HUES6 (cell line): ENCODE results near the gene OR10H2.
"Not testable (repeated sequence)": the region's sequence is repeated elsewhere in the genome, so short reads cannot be mapped to it uniquely, and the experiment has no call there.

ENCODE experiments used
- H3K27ac ChIP-seq: 2 replicates; pipeline ENCODE4 v1.7.0; 2013; ENCODE audit warnings: low read depth, mild to moderate bottlenecking, low read length, inconsistent platforms
- H3K27me3 ChIP-seq: 2 replicates; pipeline ENCODE4 v1.6.1; 2013; ENCODE audit warnings: low read length; ENCODE audit not compliant: control insufficient read depth, insufficient read depth
- H3K36me3 ChIP-seq: 2 replicates; pipeline ENCODE4 v1.6.1; 2013; ENCODE audit warnings: low read length; ENCODE audit not compliant: control insufficient read depth, insufficient read depth
- H3K4me1 ChIP-seq: 2 replicates; pipeline ENCODE4 v1.6.1; 2013; ENCODE audit warnings: low read length; ENCODE audit not compliant: control insufficient read depth, insufficient read depth
- H3K4me3 ChIP-seq: 2 replicates; pipeline ENCODE4 v1.5.1; 2013; ENCODE audit warnings: low read depth, low read length
- H3K9ac ChIP-seq: one replicate; pipeline ENCODE4 v1.6.1; 2013; ENCODE audit warnings: mild to moderate bottlenecking, low read length
- H3K9me3 ChIP-seq: 2 replicates; pipeline ENCODE4 v1.6.1; 2013; ENCODE audit warnings: low read depth, low read length; ENCODE audit not compliant: control insufficient read depth, insufficient read depth

Gene OR10H2

DNA sequence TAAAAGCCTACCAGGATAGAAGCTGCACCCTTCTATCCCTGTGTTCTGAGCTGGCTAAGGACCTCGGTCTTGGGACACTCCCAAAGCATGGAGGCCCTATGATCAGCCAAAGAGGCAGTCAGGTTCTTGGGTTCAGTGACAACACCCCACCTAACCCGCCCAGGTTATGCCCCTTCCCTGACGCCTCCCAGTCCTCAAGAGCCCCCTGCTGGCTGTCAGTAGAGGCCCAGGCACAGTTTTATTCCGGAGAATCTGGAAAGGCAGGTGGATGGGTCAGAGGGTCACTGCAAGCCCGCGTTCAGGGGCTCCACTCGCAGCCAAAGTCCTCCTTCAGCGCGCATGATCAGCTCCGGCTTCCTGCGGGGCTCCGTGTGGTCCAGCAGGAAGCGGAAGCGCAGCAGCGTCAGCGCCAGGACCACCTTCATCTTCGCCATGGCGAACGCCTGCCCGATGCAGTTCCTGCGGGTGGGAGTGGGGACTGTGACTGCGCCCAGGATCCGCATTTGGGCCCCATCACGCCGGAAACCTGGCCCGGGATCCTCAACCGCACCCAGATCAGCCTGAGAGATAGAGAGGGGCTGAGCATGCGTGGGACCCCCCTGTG, 32.2 kb downstream of the OR10H2 start:
- no peaks in the 10 kb centered on the region for H3K4me1 ChIP-seq
- H3K4me3 ChIP-seq, result 0 out of 2 replicates have a peak overlapping the region, but pooled peaks have one; percentile 24
- H3K9me3 ChIP-seq, result peaks cover 3% of the 10 kb centered on the region; the same call in 1 of the 2 replicates
- peaks cover 27% of the 10 kb centered on the region; the same call in 1 of the 2 replicates for H3K27me3 ChIP-seq
- H3K9ac ChIP-seq, result no peak overlapping the region
- H3K27ac ChIP-seq, result no peak overlapping the region
- no peaks in the 10 kb centered on the region for H3K36me3 ChIP-seq

DNA sequence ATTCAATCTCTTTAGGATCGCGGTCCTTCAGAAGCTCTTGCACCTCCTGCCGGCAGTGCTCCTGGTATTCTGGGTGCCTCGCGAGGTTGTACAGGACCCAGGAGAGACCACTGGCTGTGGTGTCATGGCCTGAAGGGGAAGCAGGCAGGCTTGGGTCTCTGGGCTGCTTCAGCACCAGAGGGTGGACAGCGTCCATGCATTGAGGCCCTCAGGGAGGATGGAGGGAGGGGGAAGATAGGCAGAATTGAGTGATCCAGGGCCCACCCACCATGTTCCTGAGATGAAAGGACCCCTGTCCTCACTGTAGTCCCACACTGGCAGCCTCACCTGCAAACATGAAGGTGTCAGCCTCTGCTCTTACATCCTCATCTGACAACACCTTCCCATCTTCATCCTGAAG, 41.8 kb downstream of the OR10H2 start:
- peaks cover 3% of the 10 kb centered on the region; the same call in 1 of the 2 replicates for H3K27me3 ChIP-seq
- H3K9ac ChIP-seq, result no peak overlapping the region
- no peaks in the 10 kb centered on the region for H3K36me3 ChIP-seq
- H3K9me3 ChIP-seq, result peaks cover 10% of the 10 kb centered on the region; the same call in 1 of the 2 replicates
- no peak overlapping the region for H3K27ac ChIP-seq
- H3K4me3 ChIP-seq, result no peak overlapping the region
- no peaks in the 10 kb centered on the region for H3K4me1 ChIP-seq

- not testable (repeated sequence) for H3K4me1 ChIP-seq, H3K9ac ChIP-seq, H3K36me3 ChIP-seq, H3K27ac ChIP-seq, H3K27me3 ChIP-seq, H3K4me3 ChIP-seq
- peaks cover 22% of the 10 kb centered on the region; the same call in 1 of the 2 replicates for H3K9me3 ChIP-seq
Measured at GRCh38 chr19:15774159-15774558, 46.3 kb downstream of the OR10H2 start.

GRCh38 chr19:15775249-15775648, 47.4 kb downstream of the OR10H2 start:
- no peak overlapping the region for H3K9ac ChIP-seq
- H3K27ac ChIP-seq, result no peak overlapping the region
- H3K36me3 ChIP-seq, result no peaks in the 10 kb centered on the region
- peaks cover 7% of the 10 kb centered on the region; the same call in 1 of the 2 replicates for H3K27me3 ChIP-seq
- no peak overlapping the region for H3K4me3 ChIP-seq
- H3K4me1 ChIP-seq, result no peaks in the 10 kb centered on the region
- peaks cover 23% of the 10 kb centered on the region; the same call in 1 of the 2 replicates for H3K9me3 ChIP-seq

DNA sequence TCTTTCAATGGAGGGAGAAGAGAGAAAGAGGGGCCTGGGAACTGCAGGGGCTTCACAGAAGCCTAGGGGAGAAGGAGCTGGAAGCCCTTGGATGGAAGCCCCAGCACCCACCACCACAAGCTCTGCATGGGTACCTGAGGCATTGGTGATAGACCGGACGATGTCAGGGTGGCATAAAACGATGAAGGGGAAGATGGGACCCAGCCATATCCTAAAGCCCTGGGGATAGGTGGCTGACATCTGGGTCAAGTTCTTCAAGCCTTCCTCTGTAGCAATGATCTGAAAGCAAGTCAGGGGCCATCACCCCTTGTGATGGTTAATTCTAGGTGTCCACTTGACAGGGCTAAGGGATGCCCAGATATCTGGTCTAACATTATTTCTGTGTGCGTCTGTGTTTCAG, 48.4 kb downstream of the OR10H2 start:
- H3K9ac ChIP-seq, result no peak overlapping the region
- H3K27ac ChIP-seq, result no peak overlapping the region
- H3K4me3 ChIP-seq, result no peak overlapping the region
- no peaks in the 10 kb centered on the region for H3K36me3 ChIP-seq
- H3K9me3 ChIP-seq, result peaks cover 21% of the 10 kb centered on the region; the same call in 1 of the 2 replicates
- peaks cover 5% of the 10 kb centered on the region; the same call in 1 of the 2 replicates for H3K27me3 ChIP-seq
- H3K4me1 ChIP-seq, result no peaks in the 10 kb centered on the region

DNA sequence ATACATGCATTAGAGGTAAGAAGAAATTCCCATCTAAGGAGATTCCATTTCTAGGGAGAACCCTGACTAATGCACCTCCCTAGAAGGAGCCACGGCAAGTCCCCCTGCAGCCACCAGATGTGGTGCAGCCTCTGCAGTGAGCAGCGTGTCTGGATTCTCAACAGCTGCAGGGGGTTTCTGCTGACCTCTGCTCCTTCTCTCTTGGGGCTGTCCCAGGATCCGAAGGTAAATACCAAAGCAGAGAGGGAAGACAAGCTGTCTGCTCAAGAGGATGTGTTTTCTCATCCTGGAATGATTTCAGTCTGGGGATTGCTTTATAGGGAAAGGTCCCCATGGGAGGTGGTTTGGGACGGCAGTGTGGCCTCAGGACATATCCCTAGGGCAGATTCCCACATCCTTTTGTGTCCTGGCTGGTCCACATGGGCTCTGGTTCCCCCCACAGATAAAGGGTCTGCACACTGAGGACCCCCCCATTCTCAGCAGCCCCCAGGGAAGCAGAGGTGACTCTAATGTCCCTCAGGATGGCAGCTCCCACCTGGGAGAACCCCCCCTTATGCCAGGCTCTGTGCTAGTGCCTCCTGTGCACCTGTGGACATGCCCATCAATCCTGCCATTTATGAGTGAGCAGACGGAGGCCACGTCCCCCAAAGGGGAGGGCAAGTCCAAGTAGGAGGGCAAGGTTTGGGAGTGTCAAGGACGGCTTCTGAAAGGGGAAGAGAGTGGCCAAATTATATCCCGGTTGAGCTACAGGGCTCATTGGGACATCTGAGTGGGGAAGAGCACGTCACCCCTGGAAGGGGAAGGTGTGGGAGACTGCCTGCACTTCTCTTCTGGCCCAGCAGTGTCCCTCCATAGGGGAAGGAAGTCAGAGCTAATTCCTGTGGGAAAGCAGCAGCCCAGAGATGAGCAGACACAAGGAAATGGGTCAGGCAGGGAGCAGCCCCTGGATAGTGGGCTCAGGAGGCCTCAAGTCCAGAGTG, 49.5 kb downstream of the OR10H2 start:
- H3K27ac ChIP-seq, result no peak overlapping the region
- H3K4me1 ChIP-seq, result no peaks in the 10 kb centered on the region
- H3K9me3 ChIP-seq, result peaks cover 25% of the 10 kb centered on the region; the same call in 1 of the 2 replicates
- no peak overlapping the region for H3K9ac ChIP-seq
- no peaks in the 10 kb centered on the region for H3K36me3 ChIP-seq
- H3K4me3 ChIP-seq, result no peak overlapping the region
- H3K27me3 ChIP-seq, result peaks cover 4% of the 10 kb centered on the region; the same call in 1 of the 2 replicates
